Activated CD8-positive, alpha-beta memory T cell treated with anti-CD3 and anti-CD28 coated beads, Interleukin-2, amount 10 ng/mL, durations not matched to agents 7 days and 5 days (primary cell): Measurements from ENCODE around the gene ERCC3. TPM values are rescaled to one million over a fixed set of nuclear protein-coding genes. Genes with fewer than 3 reads are reported as not detected.
"Not testable (repeated sequence)": the region's sequence is repeated elsewhere in the genome, so short reads cannot be mapped to it uniquely, and the experiment has no call there.

Experiments used
- ATAC-seq: fragments of 150-1000 bp; cut with Tn5 transposase; one replicate; pipeline ENCODE4 v1.10.0; 2021; ENCODE audit warnings: moderate library complexity
- CTCF ChIA-PET: fragments of 350-600 bp; sonication (Branson Sonifier 250); formaldehyde crosslinking; loops from one replicate; lab custom pipeline; 2021; ENCODE audit warnings: antibody characterized with exemption; lab: Charles Lee
- DNase-seq: peaks from one replicate; pipeline ENCODE4 v3.0.0-alpha.2; 2020
- H3K27ac Mint-ChIP-seq: one replicate; pipeline ENCODE4 v1.8.0; 2021; ENCODE audit warnings: mild to moderate bottlenecking, mixed read lengths
- H3K27me3 Mint-ChIP-seq: one replicate; pipeline ENCODE4 v1.8.0; 2021; ENCODE audit warnings: mixed read lengths
- H3K36me3 Mint-ChIP-seq: one replicate; pipeline ENCODE4 v1.8.0; 2021; ENCODE audit warnings: mild to moderate bottlenecking, mixed read lengths
- H3K4me1 Mint-ChIP-seq: one replicate; pipeline ENCODE4 v1.8.0; 2021; ENCODE audit warnings: mixed read lengths
- H3K4me3 Mint-ChIP-seq: one replicate; pipeline ENCODE4 v1.8.0; 2021; ENCODE audit warnings: mild to moderate bottlenecking, moderate library complexity, mixed read lengths
- H3K9me3 Mint-ChIP-seq: one replicate; pipeline ENCODE4 v1.8.0; 2022; ENCODE audit warnings: low read depth, mixed read lengths
- total RNA-seq, 2 experiments: library from RNA; stranded (reverse); gene quantifications; one replicate each; pipeline ENCODE4 v1.2.3, GENCODE V29; 2021

Gene ERCC3
- total RNA-seq, 2 experiments from 2014 or later: 60.1 to 66.1 TPM

- no peak for DNase-seq
- no peaks in the 10 kb centered on the region for H3K27me3 Mint-ChIP-seq
- no peak overlapping the region for H3K4me3 Mint-ChIP-seq
- no peak for ATAC-seq
- no peaks in the 10 kb centered on the region for H3K4me1 Mint-ChIP-seq
- CTCF ChIA-PET: interaction anchor here (0.8 to 1.1 kb wide), 3 partner anchors 10 to 23 kb away, joined by 3 read pairs; partner anchors contain the start of gene ERCC3
- no peaks in the 10 kb centered on the region for H3K9me3 Mint-ChIP-seq
- H3K36me3 Mint-ChIP-seq: peaks cover 70% of the 10 kb centered on the region
- H3K27ac Mint-ChIP-seq: no peak overlapping the region
Measured at GRCh38 chr2:127270663-127271062, 23.3 kb downstream of the ERCC3 start.

- Mint-ChIP-seq H3K4me3 (no peak overlapping the region), H3K9me3 (no peaks in the 10 kb centered on the region), H3K4me1 (no peaks in the 10 kb centered on the region), H3K27ac (no peak overlapping the region), H3K36me3 (peaks cover 40% of the 10 kb centered on the region), H3K27me3 (no peaks in the 10 kb centered on the region)
- DNase-seq (no peak), ATAC-seq (no peak)
- CTCF ChIA-PET: interaction anchor here (1.3 kb wide), 1 partner anchor 212 kb away, joined by 3 read pairs; no protein-coding TSS in a partner anchor
Measured at GRCh38 chr2:127261804-127262406, 32.0 kb downstream of the ERCC3 start.

- no peaks in the 10 kb centered on the region for H3K27me3 Mint-ChIP-seq
- CTCF ChIA-PET: no interaction called here
- no peak overlapping the region for H3K4me3 Mint-ChIP-seq
- H3K9me3 Mint-ChIP-seq: no peaks in the 10 kb centered on the region
- no peak for DNase-seq
- peaks cover 31% of the 10 kb centered on the region for H3K36me3 Mint-ChIP-seq
- ATAC-seq: no peak
- H3K4me1 Mint-ChIP-seq: no peaks in the 10 kb centered on the region
- no peak overlapping the region for H3K27ac Mint-ChIP-seq
Measured at GRCh38 chr2:127259355-127259754, 34.6 kb downstream of the ERCC3 start.

GRCh38 chr2:127256866-127257265, 37.1 kb downstream of the ERCC3 start:
- CTCF ChIA-PET: no interaction called here
- Mint-ChIP-seq H3K36me3 (peaks cover 26% of the 10 kb centered on the region), H3K9me3 (no peaks in the 10 kb centered on the region), H3K27ac (no peak overlapping the region), H3K27me3 (no peaks in the 10 kb centered on the region), H3K4me1 (no peaks in the 10 kb centered on the region), H3K4me3 (no peak overlapping the region)
- ATAC-seq: no peak
- no peak for DNase-seq

GRCh38 chr2:127256381-127256780, 37.6 kb downstream of the ERCC3 start:
- H3K4me3 Mint-ChIP-seq: no peak overlapping the region
- no peak for ATAC-seq

GRCh38 chr2:127255721-127256120, 38.2 kb downstream of the ERCC3 start:
- Mint-ChIP-seq H3K4me3 (no peak overlapping the region), H3K27ac (no peak overlapping the region), H3K36me3 (peaks cover 26% of the 10 kb centered on the region), H3K27me3 (no peaks in the 10 kb centered on the region), H3K9me3 (no peaks in the 10 kb centered on the region), H3K4me1 (no peaks in the 10 kb centered on the region)
- DNase-seq: no peak
- no peak for ATAC-seq
- CTCF ChIA-PET: no interaction called here

More at GRCh38 chr2:127256381-127256780, 37.6 kb downstream of the ERCC3 start:
- H3K9me3 Mint-ChIP-seq: no peaks in the 10 kb centered on the region
- H3K4me1 Mint-ChIP-seq: no peaks in the 10 kb centered on the region
- CTCF ChIA-PET: no interaction called here
- DNase-seq: no peak
- peaks cover 26% of the 10 kb centered on the region for H3K36me3 Mint-ChIP-seq
- H3K27ac Mint-ChIP-seq: no peak overlapping the region
- no peaks in the 10 kb centered on the region for H3K27me3 Mint-ChIP-seq

- ATAC-seq: no peak
- H3K9me3 Mint-ChIP-seq: no peaks in the 10 kb centered on the region
- CTCF ChIA-PET: no interaction called here
- no peaks in the 10 kb centered on the region for H3K27me3 Mint-ChIP-seq
- no peaks in the 10 kb centered on the region for H3K4me1 Mint-ChIP-seq
- H3K4me3 Mint-ChIP-seq: no peak overlapping the region
- peaks cover 25% of the 10 kb centered on the region for H3K36me3 Mint-ChIP-seq
- DNase-seq: no peak
- no peak overlapping the region for H3K27ac Mint-ChIP-seq
Measured at GRCh38 chr2:127255146-127255545, 38.8 kb downstream of the ERCC3 start.

- no peak overlapping the region for H3K27ac Mint-ChIP-seq
- ATAC-seq: no peak
- H3K36me3 Mint-ChIP-seq: peaks cover 20% of the 10 kb centered on the region
- H3K4me1 Mint-ChIP-seq: no peaks in the 10 kb centered on the region
- CTCF ChIA-PET: no interaction called here
- DNase-seq: no peak
- H3K9me3 Mint-ChIP-seq: no peaks in the 10 kb centered on the region
- no peaks in the 10 kb centered on the region for H3K27me3 Mint-ChIP-seq
- no peak overlapping the region for H3K4me3 Mint-ChIP-seq
Measured at GRCh38 chr2:127254386-127254981, 39.5 kb downstream of the ERCC3 start.

- CTCF ChIA-PET, H3K4me3 Mint-ChIP-seq, H3K4me1 Mint-ChIP-seq, ATAC-seq, DNase-seq, H3K27ac Mint-ChIP-seq, H3K27me3 Mint-ChIP-seq: not testable (repeated sequence)
- H3K36me3 Mint-ChIP-seq: peaks cover 11% of the 10 kb centered on the region
- peaks cover 12% of the 10 kb centered on the region for H3K9me3 Mint-ChIP-seq
Measured at GRCh38 chr2:127241184-127241583, 52.8 kb downstream of the ERCC3 start.

- Mint-ChIP-seq H3K36me3 (peaks cover 11% of the 10 kb centered on the region), H3K27me3 (no peaks in the 10 kb centered on the region), H3K9me3 (peaks cover 12% of the 10 kb centered on the region), H3K4me1 (no peaks in the 10 kb centered on the region), H3K27ac (no peak overlapping the region), H3K4me3 (no peak overlapping the region)
- DNase-seq (no peak), ATAC-seq (no peak)
- CTCF ChIA-PET: no interaction called here
Measured at GRCh38 chr2:127239395-127239794, 54.5 kb downstream of the ERCC3 start.

GRCh38 chr2:127237768-127238167, 56.2 kb downstream of the ERCC3 start:
- H3K27me3 Mint-ChIP-seq, H3K4me3 Mint-ChIP-seq, CTCF ChIA-PET, DNase-seq, H3K27ac Mint-ChIP-seq, ATAC-seq, H3K4me1 Mint-ChIP-seq: not testable (repeated sequence)
- Mint-ChIP-seq H3K9me3 (peaks cover 12% of the 10 kb centered on the region), H3K36me3 (peaks cover 11% of the 10 kb centered on the region)

GRCh38 chr2:127235082-127235702, 58.8 kb downstream of the ERCC3 start:
- Mint-ChIP-seq H3K9me3 (peaks cover 8% of the 10 kb centered on the region), H3K27ac (no peak overlapping the region), H3K4me1 (no peaks in the 10 kb centered on the region), H3K27me3 (peaks cover 3% of the 10 kb centered on the region), H3K36me3 (peaks cover 8% of the 10 kb centered on the region), H3K4me3 (no peak overlapping the region)
- CTCF ChIA-PET: no interaction called here
- ATAC-seq: no peak
- no peak for DNase-seq

GRCh38 chr2:127233710-127234109, 60.2 kb downstream of the ERCC3 start:
- CTCF ChIA-PET: no interaction called here
- DNase-seq: no peak
- H3K4me3 Mint-ChIP-seq: no peak overlapping the region
- H3K36me3 Mint-ChIP-seq: peaks cover 6% of the 10 kb centered on the region
- ATAC-seq: no peak
- H3K4me1 Mint-ChIP-seq: no peaks in the 10 kb centered on the region
- no peak overlapping the region for H3K27ac Mint-ChIP-seq
- peaks cover 6% of the 10 kb centered on the region for H3K9me3 Mint-ChIP-seq
- H3K27me3 Mint-ChIP-seq: peaks cover 3% of the 10 kb centered on the region
